HG03196 (cell line): Measurements from ENCODE around the gene CD6.

ENCODE experiments used
- ATAC-seq: cut with Tn5 transposase; IDR thresholded peaks from one replicate; pipeline ENCODE4 v1.9.1; 2021; ENCODE audit not compliant: unreplicated experiment

CD6 gene

DNA sequence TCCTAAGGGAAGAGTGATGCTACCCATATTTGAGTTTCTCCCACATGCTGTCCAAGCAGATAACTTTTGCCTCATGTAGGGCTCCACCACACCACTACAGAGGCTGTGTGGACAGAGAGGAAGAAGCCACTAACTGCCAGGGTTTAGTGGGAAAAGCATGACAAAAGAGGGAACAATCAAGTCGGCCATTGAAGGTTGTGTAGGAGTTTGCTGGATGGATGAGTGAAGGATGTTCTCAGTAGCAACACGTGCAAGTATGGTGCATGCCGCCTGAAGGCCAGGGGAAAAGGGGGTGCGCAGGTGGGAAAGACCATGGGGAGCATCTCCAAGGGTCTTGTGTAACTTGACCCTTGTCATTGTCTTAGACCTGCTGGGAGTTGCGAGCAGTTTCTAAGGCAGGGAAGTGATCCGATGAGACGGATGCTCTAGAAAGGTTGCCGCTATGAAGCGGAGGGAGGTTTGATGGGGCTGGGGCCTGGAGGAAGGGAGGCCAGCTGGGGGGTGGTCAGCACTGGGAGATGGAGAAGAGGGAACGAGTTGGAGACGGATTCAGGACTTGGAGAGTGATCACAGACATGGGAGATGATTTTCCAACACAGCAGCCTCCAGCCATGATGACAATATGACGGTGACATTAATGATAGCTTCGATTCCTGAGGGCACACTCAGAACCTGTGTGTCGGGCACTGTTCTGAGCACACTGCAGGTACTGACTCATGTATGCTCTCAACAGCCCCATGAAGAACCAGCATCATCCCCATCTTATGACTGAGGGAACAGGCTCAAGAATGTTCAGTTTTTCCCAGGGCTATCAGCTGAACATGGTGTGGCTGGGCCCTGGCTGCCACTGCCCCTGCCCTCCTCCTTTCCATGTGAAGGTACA lies 53.7 kb downstream of the CD6 start:
- no peak for ATAC-seq

GRCh38 chr11:61025821-61026120 lies 54.3 kb downstream of the CD6 start:
- no peak for ATAC-seq

- no peak for ATAC-seq
Measured at GRCh38 chr11:61026121-61027031, 54.9 kb downstream of the CD6 start.

DNA sequence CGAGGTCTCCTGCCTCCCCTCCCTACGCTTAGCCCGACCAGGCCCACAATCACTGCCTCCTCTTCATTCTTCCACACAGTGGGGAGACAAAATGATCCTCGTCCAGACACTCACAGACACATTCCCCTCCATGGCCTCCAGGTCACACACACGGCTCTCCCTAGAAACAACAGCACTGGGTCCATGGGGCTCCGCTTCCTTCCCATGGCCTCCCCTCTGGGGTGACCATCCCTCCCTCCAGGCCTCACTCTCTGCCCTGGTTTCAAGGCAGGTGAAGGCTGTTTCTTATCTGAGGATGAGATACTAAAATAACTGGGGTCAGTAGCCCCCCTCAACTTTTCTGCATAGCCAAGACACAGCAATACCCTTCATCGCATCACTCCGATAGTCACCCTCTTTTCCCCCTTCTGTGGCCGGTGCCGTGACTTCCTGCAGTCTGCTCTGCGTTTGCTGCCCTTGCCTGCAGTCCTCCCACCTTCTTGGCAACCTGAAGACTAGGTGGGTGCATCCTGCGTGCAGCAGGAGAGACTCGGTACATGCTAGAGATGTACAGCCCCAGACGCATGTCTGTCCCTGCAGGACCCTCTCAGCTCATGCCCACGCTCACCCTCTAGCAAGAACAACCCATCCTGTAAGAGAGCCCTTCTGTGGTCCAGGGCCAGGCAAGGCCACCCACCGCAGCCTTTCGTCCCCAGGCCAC lies 55.8 kb downstream of the CD6 start:
- ATAC-seq, result no peak

- peak; percentile 69 for ATAC-seq
Measured at GRCh38 chr11:61028135-61028729, 56.8 kb downstream of the CD6 start.

DNA sequence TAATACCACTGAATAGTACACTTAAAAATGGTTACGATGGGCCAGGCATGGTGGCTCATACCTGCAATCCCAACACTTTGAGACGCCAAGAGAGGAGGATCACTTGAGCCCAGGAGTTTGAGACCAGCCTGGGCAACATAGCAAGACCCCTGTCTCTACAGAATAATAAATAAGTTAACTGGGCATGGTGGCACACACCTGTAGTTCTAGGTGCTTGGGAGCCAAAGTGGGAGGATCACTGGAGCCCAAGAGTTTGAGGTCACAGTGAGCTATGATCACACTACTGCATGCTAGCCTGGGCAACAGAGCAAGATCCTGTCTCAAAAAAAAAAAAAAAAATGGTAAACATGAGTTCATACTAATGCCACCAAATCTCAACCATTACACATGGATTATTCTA lies 61.3 kb downstream of the CD6 start:
- ATAC-seq, result no peak

GRCh38 chr11:61033417-61033816 lies 61.9 kb downstream of the CD6 start:
- no peak for ATAC-seq

DNA sequence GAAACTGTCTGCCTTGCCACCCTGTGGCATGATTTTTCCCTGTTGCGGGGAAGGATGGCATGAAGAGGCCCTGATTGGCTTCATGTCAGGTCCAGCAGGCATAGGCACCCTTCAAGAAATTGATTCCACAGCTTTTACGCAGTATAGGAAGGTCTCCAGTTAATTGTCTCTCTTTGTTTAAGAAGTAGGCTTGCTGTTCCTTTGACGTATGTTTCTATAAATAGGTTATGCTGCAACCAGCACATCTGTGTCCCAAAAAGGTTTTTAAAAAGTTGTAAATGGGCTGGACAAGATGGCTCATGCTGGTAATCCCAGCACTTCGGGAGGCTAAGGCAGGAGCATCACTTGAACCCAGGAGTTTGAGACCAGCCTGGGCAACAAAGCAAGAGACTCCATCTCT lies 62.6 kb downstream of the CD6 start:
- ATAC-seq, result no peak

DNA sequence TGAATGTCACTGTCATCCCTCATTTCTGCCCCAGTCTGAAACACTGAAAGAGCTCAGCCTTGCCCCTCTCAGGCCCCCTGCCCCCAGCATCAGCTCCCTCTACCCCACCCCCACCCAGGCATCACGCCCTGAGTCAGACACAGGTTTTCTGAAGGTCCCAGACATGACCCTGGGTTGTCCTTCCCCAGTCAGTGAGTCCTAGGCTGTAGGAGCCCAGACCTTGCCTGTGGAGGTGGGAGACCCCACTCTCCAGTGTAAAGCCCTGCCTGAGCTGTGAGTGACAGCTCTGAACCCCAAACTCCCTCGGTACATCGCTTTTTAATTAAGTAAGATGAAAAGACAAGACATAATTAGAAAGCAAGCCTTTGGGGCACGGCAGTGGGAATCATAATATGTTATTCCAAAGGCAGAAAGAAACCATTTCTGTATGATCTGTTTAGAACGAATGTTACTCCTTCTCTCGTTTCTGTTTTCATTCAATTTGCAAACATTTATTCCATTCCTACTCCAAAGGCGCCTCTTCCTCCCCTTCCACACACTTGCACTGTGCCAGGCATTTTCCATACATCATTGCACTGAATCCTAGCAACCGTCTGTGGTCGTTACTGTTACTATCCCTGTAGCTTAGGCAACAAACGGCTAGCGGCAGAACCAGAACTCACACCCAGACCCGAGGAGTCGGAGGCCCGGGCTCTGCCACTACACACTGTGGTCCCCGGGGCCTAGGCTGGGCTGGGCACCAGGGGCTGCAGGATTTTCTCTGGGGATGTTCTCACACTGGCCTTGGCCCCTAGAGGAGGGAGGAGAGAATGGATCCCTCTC lies 63.4 kb downstream of the CD6 start:
- ATAC-seq, result no peak

DNA sequence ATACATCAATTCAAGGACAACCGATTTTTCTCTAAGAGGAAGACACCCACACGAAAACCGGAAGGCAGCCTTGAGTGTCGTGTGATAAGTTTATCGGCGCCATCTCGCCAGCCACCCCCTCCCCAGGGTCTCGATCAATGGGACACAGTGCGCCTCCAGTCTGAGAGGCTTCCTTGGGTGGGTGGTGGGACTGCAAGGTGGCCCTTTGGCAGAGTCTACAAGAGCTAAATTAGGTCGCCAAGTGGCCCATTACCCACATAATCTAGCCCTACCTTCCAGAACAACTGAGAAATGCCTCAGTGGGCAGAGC lies 64.0 kb downstream of the CD6 start:
- no peak for ATAC-seq

GRCh38 chr11:61037441-61038093 lies 66.1 kb downstream of the CD6 start:
- no peak for ATAC-seq

DNA sequence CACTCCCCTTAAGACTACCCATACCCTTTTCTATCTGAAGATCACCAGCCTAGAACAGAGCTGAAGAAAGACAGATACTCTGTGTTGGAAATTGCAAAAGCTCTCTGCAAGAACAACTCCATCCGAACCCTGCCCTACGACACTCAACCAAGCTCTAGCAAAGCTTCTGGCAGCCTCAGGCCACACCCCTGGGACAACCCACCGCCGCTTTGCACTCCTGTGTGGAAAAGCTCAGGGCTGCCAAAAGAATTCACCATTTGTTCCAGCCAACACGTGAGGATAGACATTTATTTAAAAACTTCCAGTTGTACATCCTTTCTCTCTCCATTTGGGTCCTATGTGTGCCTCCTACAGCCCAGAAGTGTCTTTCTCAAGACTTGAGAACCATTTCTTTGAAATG lies 68.4 kb downstream of the CD6 start:
- no peak for ATAC-seq

- peak; percentile 77 for ATAC-seq
Measured at GRCh38 chr11:61041755-61042518, 70.5 kb downstream of the CD6 start.

DNA sequence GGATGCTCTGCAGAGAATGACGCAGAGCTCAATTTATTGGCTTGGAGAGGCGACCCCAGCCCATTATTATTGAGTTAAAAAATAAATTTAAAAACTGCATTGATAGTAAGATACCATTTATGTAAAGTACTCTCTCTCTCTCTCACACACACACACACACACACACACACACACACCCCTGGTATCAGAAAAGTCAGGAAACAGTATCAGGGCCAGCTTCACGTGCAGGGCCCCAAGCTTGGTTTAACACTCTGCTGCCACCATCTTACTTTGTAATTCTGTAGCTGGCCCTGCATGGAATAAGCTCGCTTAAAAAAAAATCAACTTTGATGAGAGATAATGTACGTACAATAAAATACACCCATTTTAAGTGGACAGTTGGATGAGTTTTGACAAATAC lies 71.1 kb downstream of the CD6 start:
- no peak for ATAC-seq

GRCh38 chr11:61042961-61043540 lies 71.6 kb downstream of the CD6 start:
- no peak for ATAC-seq

DNA sequence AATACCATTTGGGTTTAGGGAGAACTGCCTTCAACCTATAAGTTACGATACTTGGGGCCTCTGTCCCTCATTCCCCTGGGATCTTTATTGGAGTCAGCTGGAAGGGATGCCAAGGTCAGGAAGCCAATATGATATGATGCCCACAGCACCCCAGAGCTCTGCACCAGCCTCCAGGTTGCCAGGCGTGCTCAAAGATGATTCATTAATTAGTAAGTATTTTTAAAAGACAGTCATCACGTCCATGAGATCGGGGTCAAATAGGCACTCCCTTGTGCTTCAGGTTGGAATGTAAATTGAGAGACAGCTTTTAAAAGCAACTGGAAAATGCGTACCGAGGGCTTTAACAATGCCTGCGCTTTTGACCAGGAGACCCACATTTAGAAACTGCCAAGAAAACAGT lies 73.8 kb downstream of the CD6 start:
- ATAC-seq, result no peak

DNA sequence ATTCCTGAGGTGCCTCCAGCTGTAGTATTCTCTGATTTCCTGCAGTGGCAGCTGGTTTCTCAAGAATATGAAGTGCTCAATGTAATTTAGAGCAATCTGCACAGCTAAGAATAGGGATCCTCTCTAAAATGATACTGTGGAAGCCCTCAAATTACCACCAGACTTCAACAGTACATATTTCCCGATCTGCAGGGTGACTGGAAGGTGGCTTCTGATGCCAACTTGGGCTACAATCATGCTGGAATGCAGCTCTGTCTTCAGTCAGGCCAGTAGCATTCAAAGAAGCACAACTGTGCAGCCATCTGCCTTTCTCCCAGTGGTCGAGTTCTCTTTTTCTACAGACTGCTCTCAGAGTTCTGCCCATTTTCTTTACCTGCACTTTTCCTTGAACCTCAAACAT lies 75.4 kb downstream of the CD6 start:
- ATAC-seq, result no peak

- no peak for ATAC-seq
Measured at GRCh38 chr11:61048368-61049062, 77.0 kb downstream of the CD6 start.

DNA sequence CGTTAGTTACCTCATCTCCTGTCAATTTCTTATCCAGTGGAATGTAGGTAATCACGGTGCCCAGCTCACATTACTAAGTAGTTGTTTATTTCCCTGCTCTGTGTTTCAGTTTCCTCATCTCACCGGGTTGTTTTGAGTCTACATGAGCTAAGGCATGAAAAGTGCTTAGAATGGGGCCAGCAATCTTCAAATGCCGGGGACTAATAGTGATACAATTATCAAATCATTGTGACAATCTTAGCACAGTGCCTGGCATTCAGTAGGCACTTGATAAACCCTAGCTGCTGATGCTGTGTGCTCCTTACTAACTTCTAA lies 77.5 kb downstream of the CD6 start:
- ATAC-seq, result no peak
